DMS53 treated with DMSO at 0.1 percent for 48 hours (cell line): ENCODE results near the gene IGF1R.
"Not testable (repeated sequence)": the region's sequence is repeated elsewhere in the genome, so short reads cannot be mapped to it uniquely, and the experiment has no call there.

Experiments used
- DNase-seq: peaks from one replicate; lab custom pipeline; 2025; ENCODE audit not compliant: unreplicated experiment; lab: John Stamatoyannopoulos, UW

Gene IGF1R

GRCh38 chr15:98978153-98978552 is 329.8 kb downstream of the IGF1R start:
- DNase-seq = no peak

GRCh38 chr15:98980899-98981228 is 332.5 kb downstream of the IGF1R start:
- DNase-seq = no peak

GRCh38 chr15:98981851-98982722 is 333.7 kb downstream of the IGF1R start:
- no peak for DNase-seq

- DNase-seq = no peak
Measured at GRCh38 chr15:98983334-98983733, 335.0 kb downstream of the IGF1R start.

- DNase-seq = no peak
Measured at GRCh38 chr15:98986281-98986680, 337.9 kb downstream of the IGF1R start.

- DNase-seq = no peak
Measured at GRCh38 chr15:98994892-98995291, 346.6 kb downstream of the IGF1R start.

- no peak for DNase-seq
Measured at GRCh38 chr15:98996169-98996568, 347.8 kb downstream of the IGF1R start.

GRCh38 chr15:98996624-98997023 is 348.3 kb downstream of the IGF1R start:
- DNase-seq = no peak

GRCh38 chr15:98997312-98997711 is 349.0 kb downstream of the IGF1R start:
- no peak for DNase-seq

- no peak for DNase-seq
Measured at GRCh38 chr15:98997755-98998154, 349.4 kb downstream of the IGF1R start.

GRCh38 chr15:98998279-98998678 is 349.9 kb downstream of the IGF1R start:
- DNase-seq = no peak

- DNase-seq = no peak
Measured at GRCh38 chr15:98999233-98999632, 350.9 kb downstream of the IGF1R start.

GRCh38 chr15:99002226-99002625 is 353.9 kb downstream of the IGF1R start:
- no peak for DNase-seq

- not testable (repeated sequence) for DNase-seq
Measured at GRCh38 chr15:99003317-99003716, 355.0 kb downstream of the IGF1R start.

- not testable (repeated sequence) for DNase-seq
Measured at GRCh38 chr15:99004998-99005974, 356.9 kb downstream of the IGF1R start.

GRCh38 chr15:99006146-99006545 is 357.8 kb downstream of the IGF1R start:
- no peak for DNase-seq

GRCh38 chr15:99006904-99007495 is 358.7 kb downstream of the IGF1R start:
- DNase-seq = no peak

- no peak for DNase-seq
Measured at GRCh38 chr15:99009741-99010330, 361.5 kb downstream of the IGF1R start.

GRCh38 chr15:99010768-99011167 is 362.4 kb downstream of the IGF1R start:
- no peak for DNase-seq
